HG02610 (cell line): ENCODE data around the gene GREM2.
A peak's percentile ranks its signal among the peaks of the same experiment; 100 is the strongest.

Experiments used
- ATAC-seq: cut with Tn5 transposase; IDR thresholded peaks from one replicate; pipeline ENCODE4 v1.9.1; 2021; ENCODE audit warnings: mild to moderate bottlenecking, moderate library complexity; ENCODE audit not compliant: unreplicated experiment

The GREM2 gene

GRCh38 chr1:240611228-240611618, 732 bp downstream of the GREM2 start:
- no peak for ATAC-seq

- no peak for ATAC-seq
These were observed 1.3 kb downstream of the GREM2 start for GRCh38 chr1:240610636-240611035.

GRCh38 chr1:240609527-240610060, 2.4 kb downstream of the GREM2 start:
- ATAC-seq: no peak

- no peak for ATAC-seq
These were observed 3.2 kb downstream of the GREM2 start for GRCh38 chr1:240608707-240609106.

GRCh38 chr1:240607006-240607405, 4.9 kb downstream of the GREM2 start:
- ATAC-seq: no peak

GRCh38 chr1:240602189-240602588, 9.8 kb downstream of the GREM2 start:
- ATAC-seq: no peak

- no peak for ATAC-seq
These were observed 12.1 kb downstream of the GREM2 start for GRCh38 chr1:240599830-240600229.

- no peak for ATAC-seq
These were observed 12.7 kb downstream of the GREM2 start for GRCh38 chr1:240599299-240599698.

- no peak for ATAC-seq
These were observed 13.5 kb downstream of the GREM2 start for GRCh38 chr1:240598216-240599001.

GRCh38 chr1:240597153-240597745, 14.7 kb downstream of the GREM2 start:
- no peak for ATAC-seq

GRCh38 chr1:240595476-240595875, 16.5 kb downstream of the GREM2 start:
- ATAC-seq: no peak

GRCh38 chr1:240591564-240591963, 20.4 kb downstream of the GREM2 start:
- no peak for ATAC-seq

- no peak for ATAC-seq
These were observed 20.9 kb downstream of the GREM2 start for GRCh38 chr1:240591078-240591477.

- ATAC-seq: no peak
These were observed 22.3 kb downstream of the GREM2 start for GRCh38 chr1:240589585-240590110.

GRCh38 chr1:240586006-240586405, 25.9 kb downstream of the GREM2 start:
- ATAC-seq: no peak

GRCh38 chr1:240582953-240583352, 29.0 kb downstream of the GREM2 start:
- no peak for ATAC-seq

- ATAC-seq: no peak
These were observed 32.4 kb downstream of the GREM2 start for GRCh38 chr1:240579511-240579910.

- no peak for ATAC-seq
These were observed 34.9 kb downstream of the GREM2 start for GRCh38 chr1:240577095-240577494.

- peak; percentile 90 for ATAC-seq
These were observed 35.8 kb downstream of the GREM2 start for GRCh38 chr1:240575981-240576662.

- no peak for ATAC-seq
These were observed 39.6 kb downstream of the GREM2 start for GRCh38 chr1:240572328-240572727.

GRCh38 chr1:240571782-240572181, 40.2 kb downstream of the GREM2 start:
- ATAC-seq: no peak

- no peak for ATAC-seq
These were observed 44.9 kb downstream of the GREM2 start for GRCh38 chr1:240567066-240567465.
